Neuron (in vitro differentiated cells): ENCODE data around the gene DYDC2.
"Not testable (repeated sequence)": the region's sequence is repeated elsewhere in the genome, so short reads cannot be mapped to it uniquely, and the experiment has no call there.

Source experiments
- H2AFZ ChIP-seq: one replicate; pipeline ENCODE4 v1.6.1; 2013; ENCODE audit warnings: low read depth, mild to moderate bottlenecking, inconsistent platforms, low read length, moderate library complexity
- H3K27me3 ChIP-seq: one replicate; pipeline ENCODE4 v1.6.1; 2013; ENCODE audit warnings: low read length; ENCODE audit not compliant: insufficient read depth
- H3K36me3 ChIP-seq: one replicate; pipeline ENCODE4 v1.6.1; 2013; ENCODE audit warnings: low read length; ENCODE audit not compliant: insufficient read depth
- H3K4me1 ChIP-seq: one replicate; pipeline ENCODE4 v1.6.1; 2013; ENCODE audit warnings: low read length; ENCODE audit not compliant: insufficient read depth
- H3K4me3 ChIP-seq: 2 replicates; pipeline ENCODE4 v1.5.1; 2013; ENCODE audit warnings: mild to moderate bottlenecking, low read length, moderate library complexity
- H3K9me3 ChIP-seq: one replicate; pipeline ENCODE4 v1.6.1; 2013; ENCODE audit warnings: low read length

Gene DYDC2

DNA sequence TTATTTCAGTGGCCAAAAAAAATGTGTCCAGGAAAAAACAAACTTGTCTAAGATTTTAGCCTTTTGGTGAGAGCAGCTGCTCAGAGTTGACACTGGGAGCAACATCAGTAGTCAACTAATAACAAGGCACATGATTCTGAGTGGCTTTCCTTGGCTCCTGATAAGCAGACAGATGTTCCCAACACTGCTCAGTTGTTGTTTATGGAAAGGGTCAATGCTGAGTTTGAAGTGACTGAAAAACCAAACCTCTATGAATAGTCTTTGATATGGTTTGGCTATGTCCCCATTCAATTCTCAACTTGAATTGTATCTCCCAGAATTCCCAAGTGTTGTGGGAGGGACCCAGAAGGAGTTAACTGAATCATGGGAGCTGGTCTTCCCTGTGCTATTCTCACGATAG is 12.3 kb upstream of the DYDC2 start:
- Histone ChIP-seq H3K27me3 (no peaks in the 10 kb centered on the region), H3K4me1 (no peaks in the 10 kb centered on the region), H3K9me3 (no peaks in the 10 kb centered on the region), H2AFZ (no peak overlapping the region), H3K4me3 (no peak overlapping the region), H3K36me3 (no peaks in the 10 kb centered on the region)

GRCh38 chr10:80344912-80345311 is 11.7 kb upstream of the DYDC2 start:
- no peaks in the 10 kb centered on the region for H3K4me1 ChIP-seq
- H3K36me3 ChIP-seq: no peaks in the 10 kb centered on the region
- H2AFZ ChIP-seq: no peak overlapping the region
- H3K27me3 ChIP-seq: no peaks in the 10 kb centered on the region
- no peak overlapping the region for H3K4me3 ChIP-seq
- H3K9me3 ChIP-seq: no peaks in the 10 kb centered on the region

- Histone ChIP-seq H3K4me1 (no peaks in the 10 kb centered on the region), H2AFZ (no peak overlapping the region), H3K36me3 (no peaks in the 10 kb centered on the region), H3K27me3 (no peaks in the 10 kb centered on the region), H3K9me3 (no peaks in the 10 kb centered on the region), H3K4me3 (no peak overlapping the region)
Observed at GRCh38 chr10:80350251-80350650, 6.3 kb upstream of the DYDC2 start.

DNA sequence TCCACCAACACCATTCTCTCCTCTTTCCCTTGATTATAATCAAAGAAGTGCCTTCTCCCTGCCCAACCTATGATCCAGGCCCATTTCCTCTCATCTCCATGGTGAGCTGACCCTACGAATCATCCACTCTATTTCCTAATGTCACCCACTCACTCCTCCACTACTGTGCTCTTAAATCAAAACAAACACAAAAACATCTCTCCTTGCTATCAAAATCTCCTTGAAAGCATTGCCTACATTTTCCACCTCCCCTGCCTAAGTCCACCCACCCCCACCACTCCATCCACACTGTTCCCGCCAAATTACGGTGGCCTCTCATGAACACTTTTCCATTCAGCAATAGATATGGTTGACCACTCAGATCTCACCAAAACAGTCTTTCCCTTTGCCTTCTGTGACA is 5.4 kb upstream of the DYDC2 start:
- no peaks in the 10 kb centered on the region for H3K27me3 ChIP-seq

GRCh38 chr10:80356989-80357850 is 639 bp downstream of the DYDC2 start:
- no peaks in the 10 kb centered on the region for H3K36me3 ChIP-seq
- H3K27me3 ChIP-seq: no peaks in the 10 kb centered on the region
- H3K4me1 ChIP-seq: peaks cover 8% of the 10 kb centered on the region
- peak overlapping the region; percentile 62 for H2AFZ ChIP-seq
- no peaks in the 10 kb centered on the region for H3K9me3 ChIP-seq
- peak overlapping the region; percentile 48 for H3K4me3 ChIP-seq

More for the DNA sequence above, 5.4 kb upstream of the DYDC2 start:
- no peaks in the 10 kb centered on the region for H3K9me3 ChIP-seq
- no peaks in the 10 kb centered on the region for H3K36me3 ChIP-seq
- H3K4me1 ChIP-seq: no peaks in the 10 kb centered on the region
- H2AFZ ChIP-seq: no peak overlapping the region
- H3K4me3 ChIP-seq: no peak overlapping the region

DNA sequence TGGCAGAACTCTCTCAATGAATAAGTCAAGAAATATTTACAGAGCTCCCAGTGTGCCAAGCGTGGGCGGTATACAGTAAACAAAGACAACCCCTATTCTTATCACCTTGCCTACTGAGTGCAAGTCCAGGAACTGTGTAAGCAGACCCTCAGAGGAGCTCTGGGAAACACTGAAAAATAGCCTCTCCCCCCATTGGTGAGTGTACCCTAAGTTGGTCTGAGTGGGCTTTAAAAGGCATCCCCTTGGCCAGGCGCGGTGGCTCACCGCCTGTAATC is 1.2 kb downstream of the DYDC2 start:
- no peaks in the 10 kb centered on the region for H3K36me3 ChIP-seq
- H3K4me1 ChIP-seq: peaks cover 8% of the 10 kb centered on the region
- H2AFZ ChIP-seq: peak overlapping the region; percentile 62
- peak overlapping the region; percentile 48 for H3K4me3 ChIP-seq
- no peaks in the 10 kb centered on the region for H3K9me3 ChIP-seq
- H3K27me3 ChIP-seq: no peaks in the 10 kb centered on the region

- H3K9me3 ChIP-seq: not testable (repeated sequence)
Observed at GRCh38 chr10:80358925-80359324, 2.3 kb downstream of the DYDC2 start.

GRCh38 chr10:80359644-80360043 is 3.1 kb downstream of the DYDC2 start:
- Histone ChIP-seq H3K36me3 (no peaks in the 10 kb centered on the region), H3K27me3 (no peaks in the 10 kb centered on the region), H3K9me3 (no peaks in the 10 kb centered on the region), H2AFZ (no peak overlapping the region), H3K4me1 (peaks cover 8% of the 10 kb centered on the region), H3K4me3 (no peak overlapping the region)

More at GRCh38 chr10:80358925-80359324, 2.3 kb downstream of the DYDC2 start:
- H3K36me3 ChIP-seq, H3K4me1 ChIP-seq, H2AFZ ChIP-seq, H3K27me3 ChIP-seq, H3K4me3 ChIP-seq: not testable (repeated sequence)

DNA sequence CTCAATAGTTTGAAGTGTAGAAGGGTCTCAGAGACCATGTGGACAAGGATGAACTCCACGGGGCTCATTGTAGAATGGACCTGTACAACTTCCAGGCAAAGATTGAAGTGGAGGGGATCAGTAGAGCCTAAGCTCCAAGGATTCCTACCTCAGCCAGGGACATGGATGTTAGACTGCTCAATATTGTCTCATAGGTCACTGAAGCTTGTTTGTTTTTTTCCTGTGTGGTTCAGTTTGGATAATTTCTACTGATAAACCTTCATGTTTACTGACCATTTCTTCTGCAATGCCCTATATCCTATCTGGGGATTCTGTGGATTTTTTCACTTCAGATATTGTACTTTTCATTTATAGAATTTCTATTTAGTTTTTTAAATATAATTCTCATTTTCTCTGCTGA is 8.9 kb downstream of the DYDC2 start:
- no peaks in the 10 kb centered on the region for H3K27me3 ChIP-seq
- H3K36me3 ChIP-seq: no peaks in the 10 kb centered on the region
- H2AFZ ChIP-seq: no peak overlapping the region
- no peaks in the 10 kb centered on the region for H3K9me3 ChIP-seq
- H3K4me1 ChIP-seq: no peaks in the 10 kb centered on the region
- H3K4me3 ChIP-seq: no peak overlapping the region

GRCh38 chr10:80371467-80371866 is 14.9 kb downstream of the DYDC2 start:
- H3K4me1 ChIP-seq: peaks cover 14% of the 10 kb centered on the region
- H2AFZ ChIP-seq: no peak overlapping the region
- no peaks in the 10 kb centered on the region for H3K36me3 ChIP-seq
- no peak overlapping the region for H3K4me3 ChIP-seq
- no peaks in the 10 kb centered on the region for H3K27me3 ChIP-seq
- no peaks in the 10 kb centered on the region for H3K9me3 ChIP-seq

- H3K36me3 ChIP-seq: no peaks in the 10 kb centered on the region
- no peak overlapping the region for H2AFZ ChIP-seq
- H3K4me1 ChIP-seq: peaks cover 14% of the 10 kb centered on the region
- no peak overlapping the region for H3K4me3 ChIP-seq
- H3K27me3 ChIP-seq: no peaks in the 10 kb centered on the region
- no peaks in the 10 kb centered on the region for H3K9me3 ChIP-seq
Observed at GRCh38 chr10:80372675-80373074, 16.1 kb downstream of the DYDC2 start.

- no peaks in the 10 kb centered on the region for H3K27me3 ChIP-seq
- peaks cover 14% of the 10 kb centered on the region for H3K4me1 ChIP-seq
- H3K4me3 ChIP-seq: no peak overlapping the region
- H3K9me3 ChIP-seq: no peaks in the 10 kb centered on the region
- H2AFZ ChIP-seq: no peak overlapping the region
- H3K36me3 ChIP-seq: no peaks in the 10 kb centered on the region
Observed at GRCh38 chr10:80373502-80373901, 16.9 kb downstream of the DYDC2 start.

- Histone ChIP-seq H3K9me3 (no peaks in the 10 kb centered on the region), H3K36me3 (no peaks in the 10 kb centered on the region), H2AFZ (no peak overlapping the region), H3K4me1 (no peaks in the 10 kb centered on the region), H3K27me3 (no peaks in the 10 kb centered on the region), H3K4me3 (no peak overlapping the region)
Observed at GRCh38 chr10:80379701-80380100, 23.1 kb downstream of the DYDC2 start.

DNA sequence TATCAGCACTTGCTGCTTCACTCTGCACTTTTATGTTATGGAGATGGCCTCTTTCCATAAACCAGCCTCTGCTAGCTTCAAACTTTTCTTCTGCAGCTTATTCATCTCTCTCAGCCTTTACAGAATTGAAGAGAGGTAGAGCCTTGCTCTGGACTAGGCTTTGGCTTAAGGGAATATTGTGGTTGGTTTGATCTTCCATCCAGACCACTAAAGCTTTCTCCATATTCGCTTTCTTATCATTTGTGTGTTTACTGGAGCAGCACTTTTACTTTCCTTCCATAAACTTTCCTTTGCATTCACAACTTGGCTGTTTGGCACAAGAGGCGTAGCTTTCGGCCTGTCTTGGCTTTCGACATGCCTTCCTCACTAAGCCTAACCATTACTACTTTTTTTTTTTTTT is 23.6 kb downstream of the DYDC2 start:
- Histone ChIP-seq H3K36me3 (no peaks in the 10 kb centered on the region), H3K4me3 (no peak overlapping the region), H2AFZ (no peak overlapping the region), H3K27me3 (no peaks in the 10 kb centered on the region), H3K9me3 (no peaks in the 10 kb centered on the region), H3K4me1 (no peaks in the 10 kb centered on the region)
